RWPE1 (cell line): ENCODE data around the gene CHRM1.
A peak's percentile ranks its signal among the peaks of the same experiment; 100 is the strongest.

Source experiments
- CTCF ChIA-PET: fragments of 350-600 bp; sonication (Branson Sonifier 250); formaldehyde crosslinking; extraction: SDS; loops from one replicate; lab custom pipeline; 2021; lab: Yijun Ruan, JAX
- POLR2A ChIA-PET: fragments of 400-600 bp; formaldehyde crosslinking; extraction: SDS; loops from one replicate; lab custom pipeline; 2020; ENCODE audit warnings: antibody characterized with exemption; ENCODE audit not compliant: low non-redundant PET; lab: Yijun Ruan, JAX
- DNase-seq: peaks from one replicate; pipeline ENCODE4 v3.0.0; 2012; ENCODE audit warnings: low spot score
- H3K27ac ChIP-seq: fragments of 450-650 bp; 2 replicates; pipeline ENCODE4 v1.5.1; 2017
- CTCF ChIP-seq: fragments of 450-650 bp; conservative IDR thresholded peaks from 2 replicates; pipeline ENCODE4 v1.5.1; 2017; ENCODE audit warnings: low read depth, mild to moderate bottlenecking

Gene CHRM1

DNA sequence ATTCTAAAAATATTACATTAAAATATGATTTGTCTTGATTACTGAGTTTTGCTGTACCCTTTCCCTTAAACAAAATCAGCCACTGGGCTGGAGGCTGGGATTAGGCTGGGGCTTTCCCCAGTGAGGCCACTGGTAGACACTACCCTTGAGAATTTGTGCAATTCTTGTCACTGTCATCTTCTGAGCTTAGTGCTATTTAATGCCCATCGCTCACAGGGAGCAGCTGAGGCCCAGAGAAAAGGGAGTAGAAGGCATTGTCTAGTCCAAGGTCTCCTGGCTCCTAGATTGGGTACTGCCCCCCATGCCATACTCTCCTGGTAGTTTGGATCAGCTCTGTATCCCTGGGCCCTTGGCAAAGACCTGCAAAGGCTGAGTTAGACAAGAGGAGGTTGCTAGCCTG is 6.7 kb downstream of the CHRM1 start:
- TF ChIP-seq CTCF, result no peak
- no peak for DNase-seq
- no peak overlapping the region for H3K27ac ChIP-seq
- ChIA-PET POLR2A (no interaction called here), CTCF (interaction anchor here (1.6 kb wide), 1 partner anchor 109 kb away, joined by 9 read pairs; no protein-coding TSS in a partner anchor)

DNA sequence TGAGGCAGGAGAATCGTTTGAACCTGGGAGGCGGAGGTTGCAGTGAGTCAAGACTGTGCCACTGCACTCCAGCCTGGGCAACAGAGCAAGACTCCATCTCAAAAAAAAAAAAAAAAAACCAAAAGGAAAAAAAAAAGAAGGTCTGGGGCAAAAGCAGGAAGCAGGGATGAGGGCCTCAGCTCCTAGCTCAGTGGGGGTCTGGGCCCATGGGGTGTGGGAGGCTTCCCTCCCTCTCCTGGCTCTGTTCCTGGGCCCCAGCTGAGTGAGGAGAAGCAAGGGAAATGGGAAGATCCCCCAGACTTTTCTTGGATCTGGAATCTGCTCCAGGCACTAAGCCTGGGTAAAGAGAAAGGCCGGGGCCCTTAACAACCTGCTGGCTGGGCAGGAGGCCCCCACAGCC is 8.9 kb downstream of the CHRM1 start:
- ChIA-PET CTCF (interaction anchor here (1.3 kb wide), 1 partner anchor 111 kb away, joined by 3 read pairs; no protein-coding TSS in a partner anchor), POLR2A (no interaction called here)
- no peak for DNase-seq
- no peak overlapping the region for H3K27ac ChIP-seq
- TF ChIP-seq CTCF, result no peak

DNA sequence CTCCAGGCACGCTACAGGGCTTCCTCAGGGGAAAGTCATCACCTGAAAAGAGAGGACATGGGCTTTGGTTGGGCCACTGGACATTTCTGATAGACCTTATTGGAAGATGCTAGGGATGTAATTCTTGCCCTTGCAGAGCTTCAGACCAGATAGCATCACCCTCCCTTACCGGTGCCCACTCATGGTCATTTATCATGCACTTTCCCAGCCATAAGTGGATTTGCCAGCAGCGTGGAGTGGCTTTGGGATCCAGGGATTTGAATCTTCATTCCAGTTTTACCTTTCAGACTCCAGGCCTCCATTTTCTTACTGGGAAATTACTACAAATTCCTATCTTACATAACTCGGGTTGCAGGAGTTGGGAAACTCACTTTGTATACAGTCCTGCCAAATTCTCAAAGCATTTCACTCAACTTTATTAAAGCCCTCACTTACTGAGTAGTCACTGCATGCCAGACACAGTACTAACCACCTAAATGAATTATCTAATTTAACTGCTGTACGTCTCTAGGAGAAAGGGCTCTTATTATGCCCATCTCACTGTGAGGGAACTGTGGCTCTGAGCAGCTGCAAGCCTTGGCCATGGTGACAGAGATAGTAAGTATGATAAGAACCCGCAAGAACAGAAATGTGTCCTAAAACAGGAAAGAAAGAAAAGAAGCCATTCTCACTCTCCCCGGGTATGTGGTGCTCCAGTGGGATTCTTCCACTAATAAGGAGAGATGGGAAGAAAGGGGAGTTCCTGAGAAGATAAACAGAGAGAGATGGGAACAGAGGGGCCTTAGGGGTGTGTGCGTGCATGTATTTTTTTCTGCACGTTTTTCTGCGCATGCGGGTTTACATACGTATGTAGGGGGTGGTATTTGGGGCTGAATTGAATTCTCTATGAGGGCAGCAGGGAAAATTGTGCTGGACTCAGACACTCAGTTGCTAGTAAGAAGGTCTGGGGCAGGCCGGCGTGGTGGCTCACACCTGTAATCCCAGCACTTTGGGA is 9.7 kb downstream of the CHRM1 start:
- H3K27ac ChIP-seq, result no peak overlapping the region
- POLR2A ChIA-PET, result no interaction called here
- no peak for DNase-seq
- no peak for TF ChIP-seq CTCF
- CTCF ChIA-PET, result interaction anchor here (1.3 kb wide), 1 partner anchor 112 kb away, joined by 3 read pairs; no protein-coding TSS in a partner anchor

- DNase-seq, result no peak
- H3K27ac ChIP-seq, result no peak overlapping the region
- ChIA-PET CTCF (interaction anchor here (1.0 kb wide), 1 partner anchor 113 kb away, joined by 4 read pairs; no protein-coding TSS in a partner anchor), POLR2A (no interaction called here)
- no peak for TF ChIP-seq CTCF
Measured at GRCh38 chr11:62910141-62910882, 10.9 kb downstream of the CHRM1 start.

DNA sequence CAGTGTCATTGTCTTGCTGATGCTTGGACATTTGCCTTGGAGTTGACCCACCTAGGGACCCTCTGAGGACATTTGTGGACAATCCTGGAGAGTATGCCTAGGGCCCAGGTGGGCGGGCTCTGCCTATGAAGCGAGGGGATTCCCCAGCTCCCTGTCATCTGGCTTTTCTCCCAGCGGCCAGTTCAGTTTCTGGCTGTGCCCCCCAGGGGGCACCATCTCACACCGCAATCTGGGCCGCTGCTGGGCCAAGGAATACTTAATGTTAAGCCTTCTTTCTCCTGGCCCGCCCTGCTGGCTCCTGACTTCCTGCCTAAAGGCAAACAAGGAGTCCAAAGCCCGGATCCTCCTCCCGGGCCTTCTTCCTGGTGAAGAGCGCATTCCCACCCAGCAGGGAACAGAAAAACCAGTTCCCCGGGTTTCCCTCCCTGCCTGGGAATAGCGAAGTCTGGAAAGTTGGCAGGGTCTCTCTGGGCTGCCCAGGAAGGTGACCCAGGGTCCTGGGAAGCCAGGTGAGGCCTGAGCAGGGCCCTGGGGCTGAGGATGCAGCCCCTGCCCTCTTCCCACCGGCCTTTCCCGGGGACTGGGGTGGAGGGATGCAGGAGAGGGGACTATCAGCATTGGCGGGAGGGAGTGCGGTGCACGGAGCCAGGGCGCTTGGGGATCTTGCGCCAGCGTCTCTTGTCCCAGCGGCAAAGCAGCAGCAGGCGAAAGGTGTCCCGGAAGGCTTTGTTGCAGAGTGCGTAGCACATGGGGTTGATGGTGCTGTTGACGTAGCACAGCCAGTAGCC is 11.9 kb downstream of the CHRM1 start:
- peak; percentile 76 for DNase-seq
- peak; percentile 40 for TF ChIP-seq CTCF
- CTCF ChIA-PET, result interaction anchor here (0.5 to 1.0 kb wide), 4 partner anchors 113 to 1614 kb away, joined by 3 to 5 read pairs (median 4); partner anchors contain the start of gene VWCE
- no peak overlapping the region for H3K27ac ChIP-seq
- POLR2A ChIA-PET, result no interaction called here
